Placental pericyte (primary cell): ENCODE results near the gene RARG. TPM values are rescaled to one million over a fixed set of nuclear protein-coding genes. Genes with fewer than 3 reads are reported as not detected.

Source experiments
- total RNA-seq: library from RNA; depleted of rRNA; stranded (reverse); fragments of >200 nt; gene quantifications from 2 replicates; pipeline ENCODE4 v1.2.3, GENCODE V29; 2012

The RARG gene
- total RNA-seq = 18.2 and 23.9 TPM in 2 replicates

GRCh38 chr12:53231921-53232645 lies at the start of gene RARG:
Gene RARG (minus strand): TSS chr12:53232209. CDS start chr12:53227545, 4,664 bp downstream.

GRCh38 chr12:53267999-53268629 lies 36.1 kb upstream of the RARG start, which contains the start of gene ESPL1:
Gene ESPL1 (plus strand): TSS chr12:53268299. CDS start chr12:53268767, 468 bp downstream.

GRCh38 chr12:53207042-53207441 lies 25.0 kb downstream of the RARG start, which contains the start of gene ITGB7:
Gene ITGB7 (minus strand): TSS chr12:53207251. CDS start chr12:53200443, 6,808 bp downstream.

GRCh38 chr12:53180220-53180930 lies 51.6 kb downstream of the RARG start, which contains the start of the genes CSAD and ZNF740:
Gene CSAD (minus strand): TSS chr12:53180925. CDS start chr12:53173470, 7,455 bp downstream.
Gene ZNF740 (plus strand): TSS chr12:53180722. CDS start chr12:53181984, 1,262 bp downstream.

Other genes starting within 250 kb of the RARG start
- 649 and 1,935 TPM in 2 replicates for gene EIF4B, start 225.8 kb downstream of the RARG start, total RNA-seq
- 33.7 and 50.1 TPM in 2 replicates for gene TNS2, start 182.1 kb downstream of the RARG start, total RNA-seq
- 19.9 and 35.5 TPM in 2 replicates for gene SPRYD3, start 152.8 kb downstream of the RARG start, total RNA-seq
- gene IGFBP6, start 134.5 kb downstream of the RARG start, total RNA-seq = 160 and 250 TPM in 2 replicates
- not detected in 2 replicates for gene SOAT2, start 128.7 kb downstream of the RARG start, total RNA-seq
- 8.6 and 15.5 TPM in 2 replicates for gene ZNF740, start 51.5 kb downstream of the RARG start, total RNA-seq
- 3.5 and 5.9 TPM in 2 replicates for gene CSAD, start 51.3 kb downstream of the RARG start, total RNA-seq
- gene ITGB7, start 25.0 kb downstream of the RARG start, total RNA-seq = under 0.01 and 0.29 TPM in 2 replicates
- gene ESPL1, start 36.1 kb upstream of the RARG start, total RNA-seq = 0.66 and 19.0 TPM in 2 replicates
- gene PFDN5, start 63.3 kb upstream of the RARG start, total RNA-seq = 180 and 363 TPM in 2 replicates
- gene MYG1, start 67.5 kb upstream of the RARG start, total RNA-seq = 53.1 and 74.2 TPM in 2 replicates
- 39.4 and 64.6 TPM in 2 replicates for gene AAAS, start 89.4 kb upstream of the RARG start, total RNA-seq
- not detected in 2 replicates for gene SP7, start 104.1 kb upstream of the RARG start, total RNA-seq
- 40.3 and 62.7 TPM in 2 replicates for gene SP1, start 148.0 kb upstream of the RARG start, total RNA-seq
- 0.44 TPM in 1 of 2 replicates, not detected in the other for gene AMHR2, start 191.6 kb upstream of the RARG start, total RNA-seq
- gene PRR13, start 209.5 kb upstream of the RARG start, total RNA-seq = 58.6 and 60.4 TPM in 2 replicates
- 257 and 391 TPM in 2 replicates for gene PCBP2, start 219.9 kb upstream of the RARG start, total RNA-seq